Testis (tissue), 2 donors: ENCODE data around the gene CENATAC.

Source experiments
- POLR2A ChIP-seq: fragments of 450-650 bp; IDR thresholded peaks from one replicate; pipeline ENCODE4 v1.6.1; 2017; ENCODE audit warnings: antibody characterized with exemption, mild to moderate bottlenecking, moderate library complexity
- TF ChIP-seq, protein P1 (sequence below), 3 experiments: fragments of 450-650 bp in 2 of 3; fragments of 200-600 bp in 1 of 3; sonication (generic) in 1 of 3; IDR thresholded peaks; one replicate each; pipeline ENCODE4 v1.5.1; 2016 to 2019; ENCODE audit warnings: antibody characterized with exemption in 3 of 3, mild to moderate bottlenecking in 2 of 3, moderate library complexity in 1 of 3

DNA sequence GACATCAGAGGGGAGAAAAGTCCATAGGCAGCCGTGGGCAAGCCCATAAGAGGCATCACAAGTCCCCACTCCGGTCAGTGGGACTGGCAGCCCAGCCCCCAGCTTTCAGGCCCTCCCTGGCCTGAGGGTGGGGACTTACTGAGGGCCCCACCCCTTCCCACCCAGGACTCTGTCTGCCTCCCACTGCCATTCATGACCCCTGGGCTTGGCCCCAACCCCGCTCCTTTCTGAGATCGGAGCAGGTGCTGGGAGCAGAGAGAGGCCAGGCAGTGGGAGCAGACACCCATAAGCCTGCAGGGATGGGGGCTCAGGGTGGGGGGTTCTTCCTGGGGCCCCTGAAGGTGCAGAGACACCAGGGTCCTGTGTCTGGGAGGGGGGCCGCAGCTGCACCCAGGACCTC is 36.7 kb upstream of the CENATAC start:
- no peak for TF ChIP-seq POLR2A
- TF ChIP-seq, protein P1, sequence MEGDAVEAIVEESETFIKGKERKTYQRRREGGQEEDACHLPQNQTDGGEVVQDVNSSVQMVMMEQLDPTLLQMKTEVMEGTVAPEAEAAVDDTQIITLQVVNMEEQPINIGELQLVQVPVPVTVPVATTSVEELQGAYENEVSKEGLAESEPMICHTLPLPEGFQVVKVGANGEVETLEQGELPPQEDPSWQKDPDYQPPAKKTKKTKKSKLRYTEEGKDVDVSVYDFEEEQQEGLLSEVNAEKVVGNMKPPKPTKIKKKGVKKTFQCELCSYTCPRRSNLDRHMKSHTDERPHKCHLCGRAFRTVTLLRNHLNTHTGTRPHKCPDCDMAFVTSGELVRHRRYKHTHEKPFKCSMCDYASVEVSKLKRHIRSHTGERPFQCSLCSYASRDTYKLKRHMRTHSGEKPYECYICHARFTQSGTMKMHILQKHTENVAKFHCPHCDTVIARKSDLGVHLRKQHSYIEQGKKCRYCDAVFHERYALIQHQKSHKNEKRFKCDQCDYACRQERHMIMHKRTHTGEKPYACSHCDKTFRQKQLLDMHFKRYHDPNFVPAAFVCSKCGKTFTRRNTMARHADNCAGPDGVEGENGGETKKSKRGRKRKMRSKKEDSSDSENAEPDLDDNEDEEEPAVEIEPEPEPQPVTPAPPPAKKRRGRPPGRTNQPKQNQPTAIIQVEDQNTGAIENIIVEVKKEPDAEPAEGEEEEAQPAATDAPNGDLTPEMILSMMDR (IDR thresholded peaks at IDR 0.05) = no peak
